ENCODE measurements around the gene SYT3.

- TF ChIP-seq CTCF (conservative IDR thresholded peaks at IDR 0.05; ENCODE audit: low read length): no peak
- no peak for TF ChIP-seq EZH2phosphoT487 (IDR thresholded peaks at IDR 0.05; ENCODE audit: borderline replicate concordance)
Measured at GRCh38 chr19:50679177-50680125, 39.8 kb upstream of the SYT3 start.

Measured in Loucy (cell line).